ENCODE data around the gene PPFIA4.

Gene PPFIA4

GRCh38 chr1:203060115-203060514 is 33.8 kb downstream of the PPFIA4 start:
- no peak for DNase-seq

DNA sequence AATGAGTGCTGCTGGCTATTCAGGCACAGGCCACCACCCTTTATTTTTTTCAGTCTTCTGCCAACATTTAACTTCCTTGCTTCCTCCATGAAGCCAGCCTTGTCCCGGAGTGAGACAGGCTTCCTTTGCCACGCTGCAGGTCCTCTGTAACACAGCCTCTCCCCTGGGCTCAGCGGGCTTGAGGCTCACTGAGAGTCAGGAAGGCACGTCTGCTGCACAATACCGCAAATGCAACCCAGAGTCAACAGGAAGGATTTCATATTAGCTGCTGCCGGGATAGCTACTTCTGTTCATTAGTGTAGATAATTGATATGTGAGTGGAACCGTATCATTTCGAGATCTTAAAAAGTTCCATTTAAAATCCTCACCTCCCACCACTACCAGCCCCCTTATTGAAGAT is 37.0 kb downstream of the PPFIA4 start:
- no peak for DNase-seq

DNA sequence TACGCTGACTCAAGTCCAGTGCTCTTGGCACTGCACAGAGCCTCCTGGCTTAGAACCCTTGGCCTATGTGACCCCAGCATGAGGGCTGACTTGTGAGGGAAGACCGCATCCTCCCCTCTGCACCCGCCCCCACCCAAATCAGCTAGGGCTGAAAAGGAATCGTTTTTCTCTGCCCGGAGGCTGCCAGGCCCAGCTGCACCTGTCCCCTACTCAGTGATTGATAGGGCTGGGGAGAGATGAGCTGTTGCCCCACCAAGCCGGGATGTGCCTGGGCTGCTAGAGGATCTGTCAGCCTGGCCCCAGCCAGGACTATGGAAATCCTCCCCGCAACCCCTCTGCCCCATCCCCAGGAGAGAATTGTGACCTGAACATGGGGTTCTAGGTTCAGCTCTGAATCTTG is 38.9 kb downstream of the PPFIA4 start:
- DNase-seq: no peak

- no peak for DNase-seq
These were observed 39.7 kb downstream of the PPFIA4 start for GRCh38 chr1:203065986-203066385.

- DNase-seq: no peak
These were observed 40.7 kb downstream of the PPFIA4 start for GRCh38 chr1:203066965-203067364.

- DNase-seq: no peak
These were observed 42.9 kb downstream of the PPFIA4 start for GRCh38 chr1:203069030-203069747.

DNA sequence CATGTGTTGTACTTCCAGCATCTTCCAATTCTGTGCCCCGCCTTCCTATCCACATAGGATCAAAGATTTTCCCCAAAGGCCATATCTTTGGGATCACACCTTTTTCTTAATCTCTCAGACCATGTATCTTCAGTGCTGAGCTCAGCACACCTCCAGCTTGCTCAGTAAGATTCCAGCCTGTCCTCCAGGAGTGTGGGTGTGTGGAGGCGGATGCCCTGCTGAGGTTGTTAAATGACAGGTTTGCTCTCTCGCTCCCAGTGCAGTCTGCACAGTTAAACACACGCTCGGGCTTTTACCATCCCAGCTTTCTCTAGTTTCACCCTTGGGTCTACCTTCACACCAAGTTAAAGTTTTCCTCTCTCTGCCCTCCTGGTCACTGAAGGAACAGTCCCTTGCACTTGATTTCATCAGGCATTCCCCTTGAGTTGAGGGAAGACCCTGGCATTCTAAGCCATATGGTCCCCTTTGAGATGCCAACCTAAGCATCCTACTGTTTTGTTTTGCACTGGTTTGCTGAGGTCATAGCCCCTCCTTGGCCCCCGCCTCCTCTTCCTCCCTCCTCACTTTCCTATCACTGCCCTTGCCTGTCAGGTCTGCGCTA is 45.8 kb downstream of the PPFIA4 start:
- DNase-seq: no peak

DNA sequence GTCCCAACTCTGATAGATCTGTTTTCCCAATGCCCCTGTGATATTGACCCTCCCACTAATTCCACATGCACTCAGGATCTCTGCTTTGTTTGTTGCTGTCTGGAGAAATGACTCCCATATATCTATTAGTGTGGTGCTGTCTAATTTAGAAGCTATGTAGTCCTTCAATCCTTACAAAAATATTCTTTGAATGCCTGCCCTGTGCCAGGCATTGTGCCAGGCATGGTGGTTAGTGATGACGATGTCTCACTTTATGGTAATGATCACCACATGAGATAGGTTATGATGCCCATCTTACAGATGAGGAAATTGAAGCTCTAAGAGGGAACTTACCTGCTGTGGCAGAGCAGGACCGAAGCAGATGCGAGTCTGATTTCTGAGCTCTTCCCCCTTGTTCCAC is 46.6 kb downstream of the PPFIA4 start:
- no peak for DNase-seq

DNA sequence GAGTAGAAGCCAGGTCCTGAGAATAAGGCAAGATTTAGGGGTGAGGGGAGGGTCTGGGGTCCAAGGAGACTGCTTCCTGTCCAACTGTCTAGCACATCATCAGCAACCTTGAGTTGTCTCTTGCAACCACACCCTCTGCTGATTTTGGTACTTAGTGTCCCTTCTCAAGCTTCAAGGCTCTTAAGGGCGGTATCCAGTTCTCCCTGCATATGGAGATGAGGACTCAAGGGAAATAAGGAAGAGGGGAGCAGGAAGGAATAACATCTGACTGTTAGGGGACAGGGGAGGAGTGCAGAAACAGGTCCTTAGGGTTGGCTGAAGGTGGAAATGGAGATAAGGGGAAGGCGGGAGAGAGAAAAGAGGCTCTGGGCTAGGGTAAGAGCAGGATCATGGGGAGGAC is 47.2 kb downstream of the PPFIA4 start:
- DNase-seq: no peak

DNA sequence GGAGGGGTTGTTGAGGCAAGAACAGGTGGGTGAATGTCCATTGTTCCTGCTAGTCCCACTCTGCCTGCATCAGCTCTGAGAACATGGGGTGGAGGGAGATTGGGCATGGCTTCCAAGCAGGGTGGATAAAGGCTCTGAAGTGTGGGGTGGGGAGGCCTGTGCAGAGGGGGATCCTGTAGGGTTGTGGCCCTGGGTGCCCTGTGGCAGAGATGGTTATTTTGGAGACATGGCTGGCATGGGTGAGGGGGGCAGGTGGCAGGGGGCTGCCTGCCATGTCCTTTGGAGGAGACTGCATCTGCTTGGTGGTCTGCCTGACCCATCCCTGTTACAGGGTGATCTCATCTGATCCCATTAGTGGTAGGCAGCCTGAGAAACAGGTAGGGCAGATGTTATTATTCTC is 48.3 kb downstream of the PPFIA4 start:
- no peak for DNase-seq

DNA sequence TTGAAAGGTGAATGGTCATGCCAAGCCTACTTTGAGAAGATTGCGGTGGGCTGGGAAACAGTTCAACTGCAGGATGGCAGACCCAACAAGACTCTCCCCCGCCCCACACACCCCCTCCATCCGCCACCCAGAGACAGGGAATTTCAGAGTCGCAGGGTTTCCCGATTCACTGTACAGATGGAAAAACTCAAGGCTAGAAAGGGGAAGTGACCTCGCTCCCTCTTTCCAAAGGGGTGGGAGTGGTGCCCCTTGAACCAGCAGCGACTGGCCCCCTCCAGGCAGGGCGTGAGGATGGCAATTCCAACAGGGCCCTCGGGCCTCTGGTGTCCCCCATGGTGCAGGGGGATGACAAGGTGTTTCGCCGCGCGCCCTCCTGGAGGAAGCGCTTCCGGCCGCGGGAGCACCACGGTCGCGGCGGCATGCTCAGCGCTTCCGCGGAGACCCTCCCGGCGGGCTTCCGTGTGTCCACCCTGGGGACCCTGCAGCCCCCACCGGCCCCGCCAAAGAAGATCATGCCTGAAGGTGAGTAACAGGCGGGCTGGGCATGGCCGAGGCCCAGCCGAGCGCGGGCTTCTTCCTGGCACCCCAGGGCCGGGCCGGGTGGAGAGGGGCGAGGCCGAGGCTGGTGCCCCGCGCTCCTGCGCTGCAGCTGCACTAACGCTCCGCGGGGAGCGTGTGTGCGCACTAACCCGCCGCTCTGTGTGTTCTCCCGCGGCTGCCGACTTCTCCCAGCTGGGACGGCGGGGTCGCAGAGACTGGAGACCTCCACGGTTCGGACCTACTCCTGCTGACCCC is 49.1 kb downstream of the PPFIA4 start:
- no peak for DNase-seq

GRCh38 chr1:203076031-203076511 is 49.8 kb downstream of the PPFIA4 start:
- DNase-seq: no peak

GRCh38 chr1:203077367-203077766 is 51.1 kb downstream of the PPFIA4 start:
- DNase-seq: no peak

DNA sequence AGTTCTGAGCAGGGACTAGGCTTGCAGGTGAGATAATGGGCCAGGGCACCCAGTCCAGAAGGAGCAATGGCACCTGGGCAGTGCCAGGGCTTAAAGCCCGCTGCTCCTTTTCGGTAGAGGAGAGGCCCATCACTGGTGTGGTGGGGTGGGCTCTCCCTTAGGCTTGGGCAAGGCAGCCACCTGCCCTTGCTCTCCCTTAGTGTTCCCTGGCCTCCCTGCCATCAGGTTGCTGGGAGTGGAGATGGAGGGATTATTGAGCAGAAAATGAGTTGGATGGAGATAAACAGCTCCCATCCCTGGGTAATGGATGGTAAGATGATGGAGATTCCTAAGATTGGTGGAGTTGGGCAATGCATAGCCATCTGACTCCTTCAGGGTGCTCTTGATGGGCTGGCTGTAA is 51.7 kb downstream of the PPFIA4 start:
- no peak for DNase-seq

- DNase-seq: no peak
These were observed 52.2 kb downstream of the PPFIA4 start for GRCh38 chr1:203078478-203078877.

DNA sequence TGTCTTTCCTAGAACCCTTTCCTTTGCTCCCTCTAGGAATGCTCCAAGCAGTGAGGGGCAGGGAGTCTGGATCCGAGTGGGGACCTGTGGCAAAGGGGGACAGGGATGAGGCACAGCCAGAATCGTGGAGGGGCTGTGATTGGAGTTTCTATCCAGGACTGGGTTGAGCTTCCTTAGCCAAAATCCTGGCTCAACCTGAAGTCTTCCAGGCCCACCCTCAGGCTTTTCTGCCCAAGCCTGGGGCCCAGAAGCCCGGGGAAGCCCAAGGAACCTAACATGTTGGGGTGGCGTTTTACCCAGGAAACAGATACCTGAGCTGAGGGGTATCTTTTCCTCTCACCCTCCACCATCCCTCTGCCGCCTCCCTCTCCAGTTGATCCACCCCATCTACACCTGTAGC is 54.2 kb downstream of the PPFIA4 start:
- no peak for DNase-seq

- DNase-seq: no peak
These were observed 55.4 kb downstream of the PPFIA4 start for GRCh38 chr1:203081465-203082230.

DNA sequence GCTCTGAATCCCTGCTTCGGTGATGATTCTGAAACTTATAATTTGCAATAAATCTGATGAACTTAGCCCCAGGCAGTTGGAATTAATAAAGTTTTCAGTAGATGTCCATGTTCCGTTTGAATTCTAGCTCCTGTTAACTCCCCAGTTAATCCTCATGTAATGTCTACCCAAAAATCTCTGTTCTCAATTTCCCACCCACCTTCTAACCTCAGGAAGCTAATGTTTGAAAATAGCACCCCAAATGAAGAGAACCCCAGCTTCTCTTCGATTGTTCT is 55.9 kb downstream of the PPFIA4 start:
- no peak for DNase-seq

- DNase-seq: no peak
These were observed 56.5 kb downstream of the PPFIA4 start for GRCh38 chr1:203082571-203083462.

GRCh38 chr1:203083463-203083921 is 57.2 kb downstream of the PPFIA4 start:
- DNase-seq: no peak

DNA sequence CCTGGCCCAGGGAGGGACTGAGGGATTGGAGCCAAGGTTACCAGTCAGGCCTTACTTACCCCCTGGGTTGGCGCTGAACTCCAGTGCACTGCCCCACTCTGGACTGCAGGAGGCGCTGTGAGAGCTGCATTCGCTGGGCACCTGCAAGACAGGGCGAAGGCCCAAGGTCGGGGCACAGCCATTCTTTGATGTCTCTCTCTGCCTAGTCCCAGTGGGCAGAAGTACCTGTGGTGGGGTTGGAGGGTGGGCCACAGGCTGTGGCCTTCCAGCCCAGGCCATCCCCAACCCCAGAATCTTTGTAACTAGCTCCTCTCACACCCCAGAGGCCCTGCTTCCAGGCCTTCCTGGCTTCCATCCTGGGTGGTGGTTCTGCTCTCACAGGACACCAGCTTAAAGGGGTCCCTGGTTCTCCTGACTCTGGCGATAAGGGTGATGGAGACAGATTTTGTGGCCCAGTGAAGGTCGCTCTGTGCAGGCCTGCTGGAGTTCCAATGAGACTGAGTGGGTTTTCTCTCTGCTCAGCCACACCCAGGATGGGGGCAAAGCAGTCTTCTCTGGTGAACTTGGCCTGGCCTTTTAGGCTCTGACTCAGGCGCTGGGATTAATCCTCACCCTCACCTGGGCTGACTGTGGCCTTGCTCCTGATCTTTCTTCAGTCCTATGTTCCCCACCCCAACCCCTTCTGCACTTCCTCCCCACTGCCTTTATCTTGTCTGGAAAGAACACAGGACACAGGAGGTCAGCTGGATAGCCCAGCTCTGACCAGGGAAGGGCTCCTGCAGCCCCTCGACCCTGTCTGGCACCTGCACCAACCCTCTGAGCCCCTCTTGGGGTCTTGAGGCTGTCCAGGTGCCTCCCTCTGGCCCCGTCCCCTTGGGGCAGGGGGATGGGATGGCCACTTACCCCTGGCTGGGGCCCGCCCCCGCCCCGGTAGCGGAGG is 58.6 kb downstream of the PPFIA4 start:
- no peak for DNase-seq

Measured in NCI-H2171 (cell line).